ENCODE data around the gene TNFRSF18. TPM values are rescaled to one million over a fixed set of nuclear protein-coding genes. Genes with fewer than 3 reads are reported as not detected.
A peak's percentile ranks its signal among the peaks of the same experiment; 100 is the strongest.

Gene TNFRSF18
- total RNA-seq, 4 donors from 2014 or later = 0.44 to 2.8 (median 1.7) TPM; not detected in 1

DNA sequence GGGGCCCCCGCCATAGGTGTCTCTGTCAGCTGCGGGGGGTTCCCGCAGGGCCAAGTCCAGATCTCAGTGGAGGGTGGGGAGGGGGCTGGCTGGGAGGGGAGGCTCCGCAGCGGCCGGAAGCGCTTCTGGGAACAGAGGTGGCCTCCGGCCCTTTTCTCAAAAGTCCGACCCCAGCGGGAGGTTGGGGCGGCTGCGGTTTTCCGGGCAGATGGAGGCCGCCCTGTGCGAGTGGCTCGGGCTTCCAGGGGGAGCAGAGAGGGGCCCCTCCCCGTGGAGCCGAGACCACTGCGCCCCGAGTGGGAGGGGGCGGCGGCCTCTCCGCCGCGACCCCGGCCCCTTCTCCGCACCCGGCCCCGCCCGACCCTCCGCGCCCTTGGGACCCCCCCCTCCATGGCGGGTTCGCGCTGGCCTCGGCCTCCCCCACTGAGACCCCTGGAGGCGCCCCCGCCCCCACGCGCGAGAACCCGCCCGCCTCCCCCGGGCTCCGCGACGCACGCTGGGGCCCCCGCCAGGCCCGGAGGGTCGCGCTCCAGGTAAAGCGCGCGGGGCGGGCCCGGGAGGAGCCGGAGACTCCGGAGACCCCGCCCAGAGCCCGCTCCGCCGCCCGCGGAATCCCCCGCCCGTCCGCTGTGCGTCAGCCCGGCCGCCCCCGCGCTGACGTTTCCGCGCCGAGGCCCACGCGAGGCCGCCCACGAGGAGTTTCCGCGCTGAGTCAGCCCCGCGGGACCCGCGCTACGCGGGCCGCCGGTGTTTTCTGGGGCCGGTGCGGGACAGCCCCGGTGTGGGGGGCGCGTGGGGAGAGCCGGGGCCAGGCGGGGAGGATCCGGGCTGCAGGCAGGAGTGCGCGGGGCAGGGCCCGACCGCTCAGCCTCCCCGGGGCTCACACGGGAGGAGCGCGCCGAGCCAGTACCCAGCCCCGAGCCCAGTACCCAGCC is 5.2 kb downstream of the TNFRSF18 start:
- DNase-seq (ENCODE audit: low spot score) (peak; percentile 52), ATAC-seq (ENCODE audit: low FRiP score) (peak; percentile 86)
- TF ChIP-seq CTCF (IDR thresholded peaks at IDR 0.05) = no peak

- DNase-seq (ENCODE audit: low spot score) (no peak), ATAC-seq (ENCODE audit: low FRiP score) (no peak)
- no peak for TF ChIP-seq CTCF (IDR thresholded peaks at IDR 0.05)
These were observed 6.2 kb downstream of the TNFRSF18 start for GRCh38 chr1:1199961-1200875.

GRCh38 chr1:1199141-1199960 is 7.0 kb downstream of the TNFRSF18 start:
- TF ChIP-seq CTCF (IDR thresholded peaks at IDR 0.05) = no peak
- no peak for DNase-seq (ENCODE audit: low spot score)
- ATAC-seq (ENCODE audit: low FRiP score) = no peak

DNA sequence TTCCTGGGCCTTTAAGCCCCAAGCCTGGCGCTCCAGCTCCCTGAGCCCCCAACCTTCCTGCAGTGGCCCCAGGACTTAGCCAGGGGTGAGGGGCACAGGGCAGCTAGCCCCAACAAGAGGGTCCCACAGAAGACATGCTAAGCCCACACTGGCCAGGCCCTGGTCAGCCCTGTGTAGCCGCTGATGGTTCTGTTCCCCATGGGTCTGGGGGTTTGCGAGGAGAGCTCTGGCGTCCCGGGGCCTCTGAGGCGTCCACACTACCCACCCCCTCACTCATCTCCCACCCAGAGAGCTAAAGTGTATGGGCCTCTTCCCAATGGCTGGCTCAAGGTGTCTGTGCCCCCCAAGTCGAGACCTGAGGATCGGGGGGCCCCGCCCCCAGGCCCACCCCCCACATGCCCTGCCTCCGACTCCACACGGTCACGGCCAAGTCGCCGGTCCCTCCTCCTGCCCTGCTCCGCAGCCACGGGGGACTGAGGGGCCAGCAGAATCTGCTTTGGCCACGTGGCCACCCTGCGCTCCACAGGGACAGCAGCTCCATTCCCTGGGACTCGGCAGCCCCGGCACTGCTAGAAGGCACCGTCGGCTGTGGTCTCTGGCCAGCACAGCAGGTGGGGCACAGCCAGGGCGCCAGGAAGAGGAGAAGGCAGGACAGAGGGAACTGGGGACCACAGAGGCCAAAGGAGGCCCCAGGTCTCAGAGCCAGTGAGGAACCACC is 7.8 kb downstream of the TNFRSF18 start:
- no peak for DNase-seq (ENCODE audit: low spot score)
- ATAC-seq (ENCODE audit: low FRiP score) = no peak
- TF ChIP-seq CTCF (IDR thresholded peaks at IDR 0.05) = no peak

DNA sequence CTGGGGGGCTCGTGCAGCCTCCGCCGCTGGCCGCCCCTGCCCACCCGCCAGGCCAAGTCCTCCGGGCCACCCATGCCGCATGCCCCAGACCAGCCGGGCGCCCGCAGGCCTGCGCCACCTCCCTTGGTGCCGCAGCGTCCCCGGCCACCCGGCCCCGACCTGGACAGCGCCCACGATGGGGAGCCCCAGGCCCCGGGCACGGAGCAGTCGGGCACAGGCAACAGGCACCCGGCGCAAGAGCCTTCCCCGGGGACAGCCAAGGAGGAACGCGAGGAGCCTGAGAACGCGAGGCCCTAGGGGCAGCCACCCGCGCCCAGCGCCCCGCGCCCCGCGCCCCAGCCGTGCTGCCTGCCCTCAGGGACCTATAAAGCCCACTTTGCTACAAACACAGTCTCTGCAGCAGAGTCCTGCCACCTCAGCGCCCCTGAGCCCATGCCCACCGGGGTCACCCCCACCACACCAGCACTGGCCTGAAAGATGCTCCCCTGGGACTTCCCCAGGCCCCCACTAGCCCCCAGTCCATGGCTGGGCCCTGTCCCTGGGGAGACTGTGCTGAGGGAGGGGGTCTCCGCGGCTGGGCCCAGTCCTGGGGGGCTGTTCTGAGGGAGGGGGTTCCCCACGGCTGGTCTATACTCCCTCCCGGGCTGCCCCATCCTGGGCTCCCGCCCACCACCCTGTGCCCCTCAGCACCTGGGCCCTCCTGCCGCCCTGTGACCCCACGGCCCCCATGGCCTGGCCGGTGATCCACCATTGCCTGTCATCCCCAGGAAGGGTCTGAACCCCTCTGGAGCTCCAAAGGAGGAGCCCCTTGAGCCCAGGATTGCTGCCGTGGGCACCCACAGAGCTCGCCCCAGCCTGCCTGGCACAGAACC is 8.6 kb downstream of the TNFRSF18 start:
- ATAC-seq (ENCODE audit: low FRiP score) (no peak), DNase-seq (ENCODE audit: low spot score) (no peak)
- TF ChIP-seq CTCF (IDR thresholded peaks at IDR 0.05) = no peak

Measured in omental fat pad (tissue), 4 donors.